Gastroesophageal sphincter (tissue), 3 donors: ENCODE data around the gene MAP3K4.

Source experiments
- EP300 ChIP-seq: sonication (generic); formaldehyde crosslinking; IDR thresholded peaks from one replicate; pipeline ENCODE4 v1.6.1; 2017; ENCODE audit warnings: antibody characterized with exemption, mild to moderate bottlenecking
- POLR2A ChIP-seq, 2 donors: fragments of 450-650 bp; IDR thresholded peaks; one replicate each; pipeline ENCODE4 v1.6.1; 2017; ENCODE audit warnings: antibody characterized with exemption in 2 of 2, mild to moderate bottlenecking in 2 of 2, moderate library complexity in 1 of 2
- POLR2AphosphoS5 ChIP-seq: sonication (generic); formaldehyde crosslinking; IDR thresholded peaks from one replicate; pipeline ENCODE4 v1.6.1; 2017; ENCODE audit warnings: antibody characterized with exemption
- TF ChIP-seq, protein P1 (sequence below), 4 experiments: fragments of 200-600 bp in 2 of 4; fragments of 450-650 bp in 2 of 4; sonication (generic) in 1 of 4; IDR thresholded peaks; one replicate each; pipeline ENCODE4 v1.5.1; 2017 to 2019; ENCODE audit warnings: antibody characterized with exemption in 4 of 4, mild to moderate bottlenecking in 2 of 4, moderate library complexity in 2 of 4

DNA sequence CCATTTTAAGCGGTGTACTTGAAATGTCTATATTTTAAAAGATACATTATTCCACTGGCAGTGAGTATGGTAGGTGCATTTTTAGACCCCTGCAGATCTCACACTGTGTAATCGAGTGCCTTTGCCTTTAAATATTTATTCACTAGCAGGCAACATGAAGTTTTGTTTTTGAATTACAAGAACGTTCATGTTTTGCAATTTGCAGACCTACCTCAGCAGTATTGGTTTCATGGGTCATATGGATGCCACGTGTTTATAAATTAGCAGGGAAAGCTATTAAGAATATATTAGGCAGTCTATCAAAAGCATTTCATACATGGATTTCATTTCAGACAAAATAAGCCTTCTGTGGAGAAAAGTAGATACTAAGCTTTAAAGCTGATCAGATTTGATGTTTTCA, 7.2 kb downstream of the MAP3K4 start:
- TF ChIP-seq POLR2AphosphoS5 (no peak), POLR2A (IDR thresholded peaks at IDR 0.05) (no peak), EP300 (no peak)
- TF ChIP-seq, protein P1, sequence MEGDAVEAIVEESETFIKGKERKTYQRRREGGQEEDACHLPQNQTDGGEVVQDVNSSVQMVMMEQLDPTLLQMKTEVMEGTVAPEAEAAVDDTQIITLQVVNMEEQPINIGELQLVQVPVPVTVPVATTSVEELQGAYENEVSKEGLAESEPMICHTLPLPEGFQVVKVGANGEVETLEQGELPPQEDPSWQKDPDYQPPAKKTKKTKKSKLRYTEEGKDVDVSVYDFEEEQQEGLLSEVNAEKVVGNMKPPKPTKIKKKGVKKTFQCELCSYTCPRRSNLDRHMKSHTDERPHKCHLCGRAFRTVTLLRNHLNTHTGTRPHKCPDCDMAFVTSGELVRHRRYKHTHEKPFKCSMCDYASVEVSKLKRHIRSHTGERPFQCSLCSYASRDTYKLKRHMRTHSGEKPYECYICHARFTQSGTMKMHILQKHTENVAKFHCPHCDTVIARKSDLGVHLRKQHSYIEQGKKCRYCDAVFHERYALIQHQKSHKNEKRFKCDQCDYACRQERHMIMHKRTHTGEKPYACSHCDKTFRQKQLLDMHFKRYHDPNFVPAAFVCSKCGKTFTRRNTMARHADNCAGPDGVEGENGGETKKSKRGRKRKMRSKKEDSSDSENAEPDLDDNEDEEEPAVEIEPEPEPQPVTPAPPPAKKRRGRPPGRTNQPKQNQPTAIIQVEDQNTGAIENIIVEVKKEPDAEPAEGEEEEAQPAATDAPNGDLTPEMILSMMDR (IDR thresholded peaks at IDR 0.05) = no peak
